H9 (cell line): Measurements from ENCODE around the gene SFMBT1. TPM values are rescaled to one million over a fixed set of nuclear protein-coding genes. Genes with fewer than 3 reads are reported as not detected.

Source experiments
- DNase-seq: peaks from one replicate; pipeline ENCODE4 v3.0.0-alpha.2; 2017
- H2AFZ ChIP-seq: one replicate; pipeline ENCODE4 v1.6.1; 2013; ENCODE audit warnings: mild to moderate bottlenecking, low read length, control low read depth, moderate library complexity
- H2AK5ac ChIP-seq: 2 replicates; pipeline ENCODE4 v1.6.1; 2013; ENCODE audit warnings: low read length, control low read depth, mixed read lengths; ENCODE audit not compliant: insufficient read length
- H2BK120ac ChIP-seq: one replicate; pipeline ENCODE4 v1.6.1; 2013; ENCODE audit warnings: low read depth, mild to moderate bottlenecking, low read length, control low read depth, inconsistent platforms; ENCODE audit not compliant: poor library complexity, severe bottlenecking
- H2BK12ac ChIP-seq: 2 replicates; pipeline ENCODE4 v1.6.1; 2013; ENCODE audit warnings: low read length, control low read depth, mixed read lengths, low read depth; ENCODE audit not compliant: insufficient read length
- H2BK15ac ChIP-seq: 2 replicates; pipeline ENCODE4 v1.6.1; 2013; ENCODE audit warnings: low read depth, low read length, control low read depth
- H2BK20ac ChIP-seq: one replicate; pipeline ENCODE4 v1.6.1; 2013; ENCODE audit warnings: low read depth, mild to moderate bottlenecking, low read length, control low read depth, inconsistent platforms; ENCODE audit not compliant: poor library complexity, severe bottlenecking
- H2BK5ac ChIP-seq: 2 replicates; pipeline ENCODE4 v1.6.1; 2013; ENCODE audit warnings: low read length, control low read depth, mixed read lengths; ENCODE audit not compliant: insufficient read length
- H3K14ac ChIP-seq: 2 replicates; pipeline ENCODE4 v1.6.1; 2013; ENCODE audit warnings: low read length, control low read depth; ENCODE audit not compliant: insufficient read depth
- H3K18ac ChIP-seq: 2 replicates; pipeline ENCODE4 v1.6.1; 2013; ENCODE audit warnings: low read depth, mild to moderate bottlenecking, mixed read lengths, low read length, control low read depth; ENCODE audit not compliant: insufficient read length
- H3K23ac ChIP-seq: 2 replicates; pipeline ENCODE4 v1.6.1; 2013; ENCODE audit warnings: low read length, control low read depth, mixed read lengths, low read depth; ENCODE audit not compliant: insufficient read length
- H3K23me2 ChIP-seq: 2 replicates; pipeline ENCODE4 v1.6.1; 2013; ENCODE audit warnings: low read depth, mild to moderate bottlenecking, mixed read lengths, low read length, control low read depth; ENCODE audit not compliant: insufficient read length, poor library complexity, severe bottlenecking
- H3K27ac ChIP-seq: 2 replicates; pipeline ENCODE4 v1.5.1; 2013; ENCODE audit warnings: low read length, control low read depth, mixed read lengths, low read depth; ENCODE audit not compliant: insufficient read length
- H3K27me3 ChIP-seq: 2 replicates; pipeline ENCODE4 v1.6.1; 2013; ENCODE audit warnings: low read length, control low read depth, inconsistent platforms; ENCODE audit not compliant: insufficient read depth
- H3K4ac ChIP-seq: 2 replicates; pipeline ENCODE4 v1.6.1; 2013; ENCODE audit warnings: low read depth, mild to moderate bottlenecking, control low read depth, inconsistent platforms, low read length, moderate library complexity
- H3K4me1 ChIP-seq: 2 replicates; pipeline ENCODE4 v1.6.1; 2013; ENCODE audit warnings: low read length, control low read depth, inconsistent platforms; ENCODE audit not compliant: insufficient read depth
- H3K4me2 ChIP-seq: 2 replicates; pipeline ENCODE4 v1.6.1; 2013; ENCODE audit warnings: low read length, control low read depth, mixed read lengths; ENCODE audit not compliant: insufficient read length, insufficient read depth
- H3K56ac ChIP-seq: 2 replicates; pipeline ENCODE4 v1.6.1; 2013; ENCODE audit warnings: low read depth, mild to moderate bottlenecking, mixed read lengths, low read length, control low read depth; ENCODE audit not compliant: insufficient read length
- H3K79me1 ChIP-seq: 2 replicates; pipeline ENCODE4 v1.6.1; 2013; ENCODE audit warnings: low read depth, mild to moderate bottlenecking, moderate library complexity, low read length, control low read depth, inconsistent platforms; ENCODE audit not compliant: insufficient read depth, poor library complexity, severe bottlenecking
- H3K79me2 ChIP-seq: 2 replicates; pipeline ENCODE4 v1.6.1; 2013; ENCODE audit warnings: low read length, control low read depth, inconsistent platforms; ENCODE audit not compliant: insufficient read depth
- H3K9ac ChIP-seq: 2 replicates; pipeline ENCODE4 v1.6.1; 2013; ENCODE audit warnings: low read length, control low read depth, mixed read lengths; ENCODE audit not compliant: insufficient read length; ENCODE audit errors: extremely low read depth
- H3K9me3 ChIP-seq: one replicate; pipeline ENCODE4 v1.6.1; 2013; ENCODE audit warnings: low read depth, low read length, inconsistent platforms; ENCODE audit not compliant: control insufficient read depth
- H3T11ph ChIP-seq: one replicate; pipeline ENCODE4 v1.6.1; 2013; ENCODE audit warnings: mild to moderate bottlenecking, low read length, control low read depth, inconsistent platforms
- H4K20me1 ChIP-seq: one replicate; pipeline ENCODE4 v1.6.1; 2013; ENCODE audit not compliant: control insufficient read depth, insufficient read length, insufficient read depth
- H4K5ac ChIP-seq: 2 replicates; pipeline ENCODE4 v1.6.1; 2013; ENCODE audit warnings: low read depth, mild to moderate bottlenecking, mixed read lengths, low read length, control low read depth; ENCODE audit not compliant: insufficient read length
- H4K8ac ChIP-seq: replicated peaks from 2 replicates; pipeline ENCODE4 v1.6.1; 2013; ENCODE audit warnings: low read length, control low read depth, mixed read lengths, low read depth; ENCODE audit not compliant: insufficient read length
- H4K91ac ChIP-seq: 2 replicates; pipeline ENCODE4 v1.6.1; 2013; ENCODE audit warnings: low read depth, mild to moderate bottlenecking, moderate library complexity, mixed read lengths, low read length, control low read depth; ENCODE audit not compliant: insufficient read length
- H3K27ac Mint-ChIP-seq, 3 experiments: 2 replicates in 2 of 3; 3 replicates in 1 of 3; pipeline ENCODE4 v1.8.0; 2020 to 2021; ENCODE audit warnings: mixed read lengths in 3 of 3, mild to moderate bottlenecking in 1 of 3, moderate library complexity in 1 of 3
- H3K27me3 Mint-ChIP-seq: 2 replicates; pipeline ENCODE4 v1.8.0; 2021; ENCODE audit warnings: low read depth, mild to moderate bottlenecking, moderate library complexity, mixed read lengths
- H3K36me3 Mint-ChIP-seq, 3 experiments: 2 replicates in 2 of 3; 3 replicates in 1 of 3; pipeline ENCODE4 v1.8.0; 2020 to 2021; ENCODE audit warnings: low read depth in 3 of 3, mixed read lengths in 3 of 3; ENCODE audit not compliant: insufficient read depth in 1 of 3
- H3K4me1 Mint-ChIP-seq, 2 experiments: 2 replicates each; pipeline ENCODE4 v1.8.0; 2020; ENCODE audit warnings: mixed read lengths in 2 of 2
- H3K4me3 Mint-ChIP-seq, 2 experiments: 2 replicates in 1 of 2; 3 replicates in 1 of 2; pipeline ENCODE4 v1.8.0; 2020 to 2021; ENCODE audit warnings: mild to moderate bottlenecking in 2 of 2, mixed read lengths in 2 of 2, moderate library complexity in 1 of 2
- H3K9me3 Mint-ChIP-seq, 2 experiments: 2 replicates in 1 of 2; 3 replicates in 1 of 2; pipeline ENCODE4 v1.8.0; 2020; ENCODE audit warnings: mild to moderate bottlenecking in 2 of 2, mixed read lengths in 2 of 2, moderate library complexity in 1 of 2
- WGBS: extraction: QIAGEN DNeasy Blood & Tissue Kit; methylation state at CpG from one replicate; pipeline ENCODE4 v1.1.7; 2013; ENCODE audit warnings: missing lambda C conversion rate, low lambda C conversion rate, mixed read lengths; ENCODE audit not compliant: insufficient read length; ENCODE audit errors: extremely low coverage; 5-methylcytosine and 5-hydroxymethylcytosine counted together
- total RNA-seq: library from RNA; stranded (reverse); gene quantifications from 2 replicates; pipeline ENCODE4 v1.2.1, GENCODE V29; 2021
- TF ChIP-seq, protein P1 (sequence below): fragments of 200-600 bp; sonication (generic); conservative IDR thresholded peaks from 3 replicates; pipeline ENCODE4 v1.8.0; 2021; ENCODE audit warnings: antibody characterized with exemption, mild to moderate bottlenecking

SFMBT1 gene
- total RNA-seq, 1 experiment from 2014 or later = 15.3 TPM

GRCh38 chr3:52979190-52979983 is 66.5 kb downstream of the SFMBT1 start:
- H3K4me1 Mint-ChIP-seq = peaks cover 3 to 4% of the 10 kb centered on the region in 2 experiments; a peak in 3 of 4 replicates
- WGBS = no CpG with 5 or more reads among the region's 5 CpGs

More at GRCh38 chr3:52979190-52979983, 66.5 kb downstream of the SFMBT1 start:
- Mint-ChIP-seq H3K27me3 (no peaks in the 10 kb centered on the region), H3K36me3 (no peaks in the 10 kb centered on the region), H3K4me3 (no peak overlapping the region), H3K9me3 (no peaks in the 10 kb centered on the region), H3K27ac (no peak overlapping the region)
- Histone ChIP-seq H3K23ac (no peak overlapping the region), H3K4ac (no peak overlapping the region), H2BK12ac (no peak overlapping the region), H4K91ac (no peak overlapping the region), H3K27ac (no peak overlapping the region), H2BK5ac (no peak overlapping the region), H3K79me2 (no peaks in the 10 kb centered on the region), H3K23me2 (no peaks in the 10 kb centered on the region), H2BK20ac (no peak overlapping the region), H3K4me1 (no peaks in the 10 kb centered on the region), H3K18ac (no peak overlapping the region), H4K8ac (no peak overlapping the region), H3K14ac (no peak overlapping the region), H4K20me1 (no peaks in the 10 kb centered on the region), H4K5ac (no peak overlapping the region), H3T11ph (no peak overlapping the region), H3K56ac (no peak overlapping the region), H3K79me1 (no peaks in the 10 kb centered on the region), H3K9me3 (no peaks in the 10 kb centered on the region), H2BK120ac (no peak overlapping the region), H2AK5ac (no peak overlapping the region), H3K4me2 (no peak overlapping the region), H2AFZ (no peak overlapping the region), H3K27me3 (no peaks in the 10 kb centered on the region), H2BK15ac (no peak overlapping the region), H3K9ac (no peak overlapping the region)
- no peak for DNase-seq
- TF ChIP-seq, protein P1, sequence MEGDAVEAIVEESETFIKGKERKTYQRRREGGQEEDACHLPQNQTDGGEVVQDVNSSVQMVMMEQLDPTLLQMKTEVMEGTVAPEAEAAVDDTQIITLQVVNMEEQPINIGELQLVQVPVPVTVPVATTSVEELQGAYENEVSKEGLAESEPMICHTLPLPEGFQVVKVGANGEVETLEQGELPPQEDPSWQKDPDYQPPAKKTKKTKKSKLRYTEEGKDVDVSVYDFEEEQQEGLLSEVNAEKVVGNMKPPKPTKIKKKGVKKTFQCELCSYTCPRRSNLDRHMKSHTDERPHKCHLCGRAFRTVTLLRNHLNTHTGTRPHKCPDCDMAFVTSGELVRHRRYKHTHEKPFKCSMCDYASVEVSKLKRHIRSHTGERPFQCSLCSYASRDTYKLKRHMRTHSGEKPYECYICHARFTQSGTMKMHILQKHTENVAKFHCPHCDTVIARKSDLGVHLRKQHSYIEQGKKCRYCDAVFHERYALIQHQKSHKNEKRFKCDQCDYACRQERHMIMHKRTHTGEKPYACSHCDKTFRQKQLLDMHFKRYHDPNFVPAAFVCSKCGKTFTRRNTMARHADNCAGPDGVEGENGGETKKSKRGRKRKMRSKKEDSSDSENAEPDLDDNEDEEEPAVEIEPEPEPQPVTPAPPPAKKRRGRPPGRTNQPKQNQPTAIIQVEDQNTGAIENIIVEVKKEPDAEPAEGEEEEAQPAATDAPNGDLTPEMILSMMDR = no peak
